Dedifferentiated amniotic fluid mesenchymal stem cell (primary cell): ENCODE measurements around the gene IL7R.

Experiments
- DNase-seq: peaks from one replicate; pipeline ENCODE4 v3.0.0-alpha.2; 2016; ENCODE audit errors: extremely low spot score

IL7R gene, protein sequence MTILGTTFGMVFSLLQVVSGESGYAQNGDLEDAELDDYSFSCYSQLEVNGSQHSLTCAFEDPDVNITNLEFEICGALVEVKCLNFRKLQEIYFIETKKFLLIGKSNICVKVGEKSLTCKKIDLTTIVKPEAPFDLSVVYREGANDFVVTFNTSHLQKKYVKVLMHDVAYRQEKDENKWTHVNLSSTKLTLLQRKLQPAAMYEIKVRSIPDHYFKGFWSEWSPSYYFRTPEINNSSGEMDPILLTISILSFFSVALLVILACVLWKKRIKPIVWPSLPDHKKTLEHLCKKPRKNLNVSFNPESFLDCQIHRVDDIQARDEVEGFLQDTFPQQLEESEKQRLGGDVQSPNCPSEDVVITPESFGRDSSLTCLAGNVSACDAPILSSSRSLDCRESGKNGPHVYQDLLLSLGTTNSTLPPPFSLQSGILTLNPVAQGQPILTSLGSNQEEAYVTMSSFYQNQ

DNA sequence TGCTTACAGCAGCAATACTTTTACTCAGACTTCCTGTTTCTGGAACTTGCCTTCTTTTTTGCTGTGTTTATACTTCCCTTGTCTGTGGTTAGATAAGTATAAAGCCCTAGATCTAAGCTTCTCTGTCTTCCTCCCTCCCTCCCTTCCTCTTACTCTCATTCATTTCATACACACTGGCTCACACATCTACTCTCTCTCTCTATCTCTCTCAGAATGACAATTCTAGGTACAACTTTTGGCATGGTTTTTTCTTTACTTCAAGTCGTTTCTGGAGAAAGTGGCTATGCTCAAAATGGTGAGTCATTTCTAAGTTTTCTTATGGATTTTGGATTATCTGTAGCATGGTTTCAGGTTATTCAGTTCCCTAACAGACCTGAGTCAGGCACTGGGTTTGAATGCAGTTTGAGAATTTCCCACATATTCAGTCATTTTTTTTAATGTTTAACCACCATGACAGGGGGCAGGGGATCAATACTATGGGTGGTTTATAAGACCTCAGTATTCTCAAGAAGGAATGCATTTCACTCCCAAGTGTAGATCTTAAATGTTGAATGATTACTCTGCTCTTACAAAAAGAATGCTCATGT, at the start of gene IL7R:
Gene IL7R (plus strand): TSS at position 127 of the 587 bp plus-strand sequence. CDS start 87 bp downstream, at position 214.
- no peak for DNase-seq

GRCh38 chr5:35810601-35811000, 46.1 kb upstream of the IL7R start:
- DNase-seq: no peak

DNA sequence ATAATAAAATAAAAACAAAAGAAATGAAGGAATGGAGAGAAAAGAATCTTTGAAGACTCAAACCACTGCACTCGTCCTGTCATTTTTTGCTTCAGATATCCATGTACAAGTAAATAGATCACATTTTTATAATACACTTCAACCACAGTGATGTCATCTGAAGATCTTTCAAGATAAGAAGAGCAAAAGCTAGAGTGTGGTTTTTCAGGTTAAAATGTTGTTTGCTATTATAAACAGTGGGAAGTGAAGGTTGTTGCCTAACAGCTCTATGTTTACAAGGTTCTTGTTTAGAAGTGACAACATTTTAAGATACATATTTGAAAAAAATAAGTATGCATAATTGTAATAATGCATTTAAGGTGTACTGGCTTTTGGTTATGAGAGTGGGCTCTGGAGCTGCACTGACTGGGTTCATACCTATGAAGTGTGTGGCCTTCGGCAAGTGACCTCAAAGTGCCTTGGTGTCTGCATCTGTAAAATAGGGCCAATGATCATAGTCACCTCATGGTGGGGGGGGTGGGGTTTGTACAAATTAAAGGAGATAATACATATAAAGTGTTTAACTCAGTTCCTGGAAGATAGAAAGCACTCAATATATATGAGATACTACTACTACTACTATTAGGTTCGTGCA, 45.5 kb upstream of the IL7R start:
- DNase-seq: no peak

GRCh38 chr5:35813521-35813920, 43.2 kb upstream of the IL7R start:
- DNase-seq: no peak

DNA sequence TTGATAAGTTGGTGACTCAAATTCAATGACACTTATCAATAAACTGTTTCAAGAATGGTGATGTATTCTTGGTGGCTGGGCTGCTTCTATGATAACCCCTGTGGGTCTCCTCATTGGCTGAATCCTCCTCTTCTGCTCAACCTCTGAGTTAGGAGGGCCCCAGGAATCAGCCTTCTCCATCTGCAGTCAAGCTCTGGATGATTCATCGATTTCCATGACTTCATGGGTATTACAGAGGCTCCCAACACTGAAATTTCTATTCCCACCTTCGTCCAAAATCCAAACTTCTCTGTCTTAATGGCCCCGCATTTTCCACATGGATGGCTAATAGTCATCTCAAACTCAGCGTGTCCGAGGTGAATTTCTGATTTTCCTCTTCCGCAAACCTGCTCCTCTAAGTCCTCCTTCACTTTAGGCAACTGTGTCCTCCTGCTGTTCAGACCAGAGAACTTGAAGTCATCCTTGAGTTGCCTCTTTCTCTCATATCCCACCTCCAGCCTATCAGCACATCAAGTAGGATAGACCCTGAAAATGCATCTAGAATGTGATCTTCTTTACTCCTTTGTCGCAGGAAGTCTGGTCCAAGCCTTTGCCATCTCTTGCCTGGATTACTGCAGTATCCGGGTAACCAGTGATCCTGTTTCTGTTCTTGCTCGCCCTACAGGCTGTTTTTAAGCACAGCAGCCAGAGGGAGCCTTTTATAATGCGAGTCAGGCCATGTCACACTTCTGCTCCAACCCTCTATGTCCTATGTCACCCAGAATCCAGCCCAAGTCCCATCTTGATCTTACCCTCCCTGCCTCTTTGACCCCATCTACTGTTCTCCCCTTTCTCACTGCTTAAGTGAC, 41.4 kb upstream of the IL7R start:
- no peak for DNase-seq

- no peak for DNase-seq
Measured at GRCh38 chr5:35816881-35817521, 39.7 kb upstream of the IL7R start.

DNA sequence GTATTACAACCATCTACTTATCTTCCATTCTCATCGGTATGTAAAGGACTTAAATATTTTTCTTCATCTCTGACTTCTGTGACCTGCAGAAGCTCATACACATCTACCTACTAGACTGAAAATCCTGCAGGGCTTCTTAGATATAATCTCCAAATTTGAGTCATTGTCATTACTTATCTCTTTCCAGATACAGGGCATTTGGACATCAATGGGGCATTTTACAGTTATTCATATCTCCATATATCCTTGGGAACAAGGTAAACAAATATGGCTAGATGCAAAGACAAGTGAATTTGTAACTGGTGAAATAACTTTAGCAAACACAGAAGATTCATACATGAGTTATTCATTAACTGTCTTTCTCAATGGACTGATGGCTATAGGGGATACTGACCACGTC, 37.7 kb upstream of the IL7R start:
- no peak for DNase-seq

DNA sequence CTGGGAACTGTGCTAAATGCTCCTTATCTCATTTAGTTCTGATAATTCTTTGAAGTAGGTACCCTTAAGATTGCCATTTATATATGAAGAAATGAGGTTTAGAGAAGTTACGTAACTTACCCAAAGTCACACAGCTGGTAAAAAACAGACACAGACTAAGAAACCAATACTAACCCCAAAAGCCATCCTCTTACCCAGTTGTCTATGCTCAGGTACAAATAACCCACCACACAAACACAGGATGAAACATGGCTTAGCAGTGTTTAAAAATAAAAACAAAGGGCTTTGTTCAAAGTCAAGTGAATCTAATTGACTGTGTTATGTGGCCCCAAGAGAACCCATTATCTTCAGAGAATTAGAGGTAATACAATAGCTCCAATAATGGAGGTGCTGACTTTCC, 37.0 kb upstream of the IL7R start:
- DNase-seq: no peak

GRCh38 chr5:35820735-35821134, 36.0 kb upstream of the IL7R start:
- DNase-seq: no peak

DNA sequence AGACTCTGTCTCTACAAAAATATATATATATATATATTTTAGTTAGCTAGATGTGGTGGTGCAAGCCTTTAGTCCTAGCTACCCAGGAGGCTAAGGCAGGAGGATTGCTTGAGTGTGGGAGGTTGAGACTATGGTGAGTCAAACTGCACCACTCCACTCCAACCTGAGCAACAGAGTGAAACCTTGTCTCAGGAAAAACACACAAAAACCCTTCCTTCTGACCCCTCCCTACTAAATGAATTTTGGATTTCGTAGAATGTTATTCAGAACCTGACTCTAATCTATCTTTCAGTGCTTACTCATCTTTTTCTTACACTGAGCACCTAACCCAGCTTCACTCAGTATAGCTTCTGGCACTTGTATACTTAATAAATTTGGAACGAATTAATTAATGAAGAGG, 35.2 kb upstream of the IL7R start:
- no peak for DNase-seq

GRCh38 chr5:35822511-35822910, 34.2 kb upstream of the IL7R start:
- DNase-seq: no peak

GRCh38 chr5:35823347-35824098, 33.2 kb upstream of the IL7R start:
- no peak for DNase-seq

GRCh38 chr5:35826056-35826455, 30.6 kb upstream of the IL7R start:
- no peak for DNase-seq

DNA sequence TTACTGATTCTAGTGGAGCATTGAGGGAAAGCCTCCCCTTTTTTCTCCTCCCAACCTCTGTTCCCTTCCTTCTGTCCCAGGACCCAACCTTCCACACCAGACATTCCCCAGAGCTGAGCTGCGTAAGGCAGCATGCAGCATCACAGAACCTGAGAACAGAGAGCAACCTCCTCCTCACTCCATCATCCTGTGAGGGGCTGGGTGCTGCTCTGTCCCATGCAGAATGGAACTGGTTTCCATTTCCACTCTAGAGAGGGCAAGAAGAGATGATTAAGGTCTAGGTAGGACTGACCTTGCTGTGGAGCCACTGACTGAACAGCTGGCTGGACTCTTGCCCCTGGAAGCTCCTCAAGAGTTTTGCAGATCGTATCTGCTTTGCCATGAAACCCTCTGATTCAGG, 30.1 kb upstream of the IL7R start:
- DNase-seq: no peak

DNA sequence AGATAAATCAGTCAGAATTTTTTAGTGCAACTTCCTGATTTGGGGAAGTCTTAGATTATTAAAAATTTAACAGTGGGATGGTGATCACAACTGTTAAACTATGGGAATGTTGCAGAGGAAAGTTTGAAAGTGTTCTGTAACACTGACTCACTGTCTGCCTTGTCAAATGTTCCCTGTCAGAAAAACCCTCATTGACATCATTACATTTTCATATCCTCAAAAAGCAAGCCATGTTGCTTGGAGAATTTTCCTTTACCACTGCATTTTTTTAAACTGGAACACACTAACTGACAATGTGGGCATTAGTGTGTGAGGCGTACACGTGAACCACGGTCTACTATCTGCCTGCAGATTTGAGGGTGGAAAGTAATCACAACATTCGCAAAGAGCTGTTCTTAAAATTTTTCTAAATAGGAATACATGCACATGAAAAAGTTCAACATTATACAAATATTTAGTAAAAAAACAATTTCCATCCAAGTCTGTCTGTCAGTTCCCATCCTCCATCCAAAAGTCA, 28.6 kb upstream of the IL7R start:
- DNase-seq: no peak

GRCh38 chr5:35830587-35830986, 26.1 kb upstream of the IL7R start:
- no peak for DNase-seq

DNA sequence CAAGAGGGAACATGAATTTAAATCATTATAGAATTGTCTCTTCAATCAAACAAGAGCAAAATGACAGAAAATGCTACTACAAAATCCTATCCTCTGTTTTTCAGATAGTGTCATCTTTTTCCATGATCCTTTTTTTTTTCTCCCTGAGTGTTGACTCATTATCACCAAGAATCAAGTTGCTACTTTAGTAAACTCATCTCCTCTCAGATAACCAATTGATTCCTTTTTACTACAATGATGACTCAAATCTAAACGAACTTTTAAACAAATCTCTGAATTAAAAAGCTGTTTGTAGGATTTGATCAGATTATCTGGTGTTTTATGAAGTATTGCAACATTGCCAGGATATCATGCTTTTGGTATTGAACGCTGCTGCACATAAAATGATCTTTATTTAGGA, 23.9 kb upstream of the IL7R start:
- DNase-seq: no peak

GRCh38 chr5:35833224-35833623, 23.5 kb upstream of the IL7R start:
- no peak for DNase-seq

DNA sequence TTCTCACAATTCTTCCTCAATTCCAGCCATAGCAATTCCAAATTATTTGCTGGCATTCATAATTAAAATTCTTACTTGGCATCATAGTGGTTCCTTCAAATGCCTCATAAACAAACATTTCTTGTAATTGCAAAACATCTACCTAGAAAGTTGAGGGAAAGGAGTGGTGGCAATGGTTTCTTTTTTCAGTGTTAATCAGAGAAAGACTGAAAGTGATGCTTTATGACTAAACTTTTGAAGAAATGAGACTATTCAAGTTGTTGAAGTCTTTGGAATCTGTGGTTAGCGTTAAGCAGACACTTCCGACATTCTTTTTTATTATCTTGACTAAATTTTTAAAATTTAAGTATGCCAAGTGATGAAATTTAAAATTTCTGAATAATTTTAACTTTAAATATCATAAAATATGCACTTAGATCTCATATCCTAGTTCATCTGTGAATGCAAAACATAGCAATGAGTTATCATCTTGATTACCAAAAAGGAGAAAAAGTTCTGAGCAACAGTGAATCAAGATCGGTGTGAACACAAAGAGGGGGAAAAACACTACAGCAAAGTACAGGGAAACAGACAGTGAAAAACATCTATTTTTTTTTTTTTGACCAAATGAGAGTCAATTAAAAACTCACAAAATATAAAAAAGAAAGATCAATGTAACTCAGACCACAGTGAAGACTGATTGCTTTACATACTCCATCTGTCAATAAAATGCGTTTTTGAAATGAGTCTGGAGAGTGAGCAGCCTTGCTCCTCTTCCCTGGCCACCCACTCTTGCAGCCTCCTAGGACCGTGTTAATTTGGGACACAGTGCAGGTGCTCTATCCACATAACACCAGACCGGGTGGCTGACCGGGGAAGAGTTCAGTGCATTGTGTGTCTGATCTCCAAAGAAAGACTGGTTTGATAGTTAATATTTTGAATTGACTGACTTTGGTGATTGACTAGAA, 20.6 kb upstream of the IL7R start:
- no peak for DNase-seq
